ENCODE results near the gene PPP6R2. TPM values are rescaled to one million over a fixed set of nuclear protein-coding genes. Genes with fewer than 3 reads are reported as not detected.
"Not testable (repeated sequence)": the region's sequence is repeated elsewhere in the genome, so short reads cannot be mapped to it uniquely, and the experiment has no call there.

The PPP6R2 gene
- total and polyA plus RNA-seq, 8 donors = 24.4 to 243 (median 62.3) TPM

GRCh38 chr22:50361222-50361621 lies 18.1 kb downstream of the PPP6R2 start:
- WGBS, 5 donors = 77 to 92% (median 87%) methylated on average over 5 of the region's 5 CpGs

GRCh38 chr22:50361688-50362087 lies 18.6 kb downstream of the PPP6R2 start:
- no peaks in the 10 kb centered on the region for H3K9me3 ChIP-seq
- H3K27me3 ChIP-seq = no peaks in the 10 kb centered on the region
- peaks cover 0 to 27% (median 22%) of the 10 kb centered on the region in 4 donors for H3K36me3 ChIP-seq
- H3K4me3 ChIP-seq = no peak overlapping the region
- intact Hi-C loops (cut with DNase I; ENCODE audit: low total_unique reads) = no loop called here
- no peak overlapping the region for H3K27ac ChIP-seq
- 77 to 86% (median 82%) methylated on average over 5 of the region's 5 CpGs for WGBS, 5 donors
- DNase-seq = no peak
- TF ChIP-seq POLR2AphosphoS5 (IDR thresholded peaks at IDR 0.05) (no peak), CTCF (IDR thresholded peaks at IDR 0.05) (no peak), EP300 (IDR thresholded peaks at IDR 0.05) (no peak), POLR2A (IDR thresholded peaks at IDR 0.05) (no peak)
- H3K4me1 ChIP-seq = peaks cover 0 to 53% (median 28%) of the 10 kb centered on the region in 4 donors

More at GRCh38 chr22:50361222-50361621, 18.1 kb downstream of the PPP6R2 start:
- no peak overlapping the region for H3K27ac ChIP-seq
- H3K4me3 ChIP-seq = no peak overlapping the region
- H3K4me1 ChIP-seq = peaks cover 0 to 50% (median 25%) of the 10 kb centered on the region in 4 donors
- intact Hi-C loops (cut with DNase I; ENCODE audit: low total_unique reads) = no loop called here
- no peak for DNase-seq
- no peaks in the 10 kb centered on the region for H3K9me3 ChIP-seq
- H3K36me3 ChIP-seq = peaks cover 0 to 28% (median 26%) of the 10 kb centered on the region in 4 donors
- no peaks in the 10 kb centered on the region for H3K27me3 ChIP-seq
- TF ChIP-seq EP300 (IDR thresholded peaks at IDR 0.05) (no peak), POLR2AphosphoS5 (IDR thresholded peaks at IDR 0.05) (no peak), CTCF (IDR thresholded peaks at IDR 0.05) (no peak), POLR2A (IDR thresholded peaks at IDR 0.05) (no peak)

- TF ChIP-seq CTCF (IDR thresholded peaks at IDR 0.05) = no peak
- no peak for TF ChIP-seq EP300 (IDR thresholded peaks at IDR 0.05)
- no peak for TF ChIP-seq POLR2A (IDR thresholded peaks at IDR 0.05)
- TF ChIP-seq POLR2AphosphoS5 (IDR thresholded peaks at IDR 0.05) = no peak
- intact Hi-C loops (cut with DNase I; ENCODE audit: low total_unique reads) = no loop called here
- Histone ChIP-seq H3K27ac (no peak overlapping the region), H3K4me1 (peaks cover 0 to 50% (median 24%) of the 10 kb centered on the region in 4 donors), H3K4me3 (no peak overlapping the region), H3K27me3 (no peaks in the 10 kb centered on the region), H3K36me3 (peaks cover 0 to 34% (median 24%) of the 10 kb centered on the region in 4 donors), H3K9me3 (no peaks in the 10 kb centered on the region)
- WGBS, 5 donors = 87 to 95% (median 93%) methylated on average over 8 of the region's 8 CpGs
- DNase-seq = no peak
Measured at GRCh38 chr22:50363166-50363802, 20.2 kb downstream of the PPP6R2 start.

- DNase-seq; H3K27me3 ChIP-seq; H3K9me3 ChIP-seq; H3K4me3 ChIP-seq; intact Hi-C loops (cut with DNase I; ENCODE audit: low total_unique reads); H3K27ac ChIP-seq: not testable (repeated sequence)
- H3K4me1 ChIP-seq = peaks cover 0 to 50% (median 21%) of the 10 kb centered on the region in 4 donors
- 89 to 91% (median 90%) methylated on average over 11 of the region's 11 CpGs for WGBS, 5 donors
- peaks cover 0 to 39% (median 29%) of the 10 kb centered on the region in 4 donors for H3K36me3 ChIP-seq
Measured at GRCh38 chr22:50363803-50364194, 20.7 kb downstream of the PPP6R2 start.
